OCI-LY3 (cell line): Measurements from ENCODE around the gene PIK3R2.

Experiments
- H2AFZ ChIP-seq: fragments of 200-600, 300-600 bp; shearing (Covaris generic); 2 replicates; pipeline ENCODE4 v1.6.0; 2014; ENCODE audit warnings: antibody characterized with exemption, low read depth, low read length
- H3K27ac ChIP-seq: fragments of 200-600, 300-600 bp; sonication (generic); 2 replicates; pipeline ENCODE4 v1.5.1; 2014; ENCODE audit warnings: mild to moderate bottlenecking, low read length, moderate library complexity, mixed read lengths
- H3K27me3 ChIP-seq: fragments of 200-600, 300-600 bp; sonication (generic); 2 replicates; pipeline ENCODE4 v1.6.1; 2014; ENCODE audit warnings: low read depth, low read length, mixed read lengths
- H3K36me3 ChIP-seq: fragments of 200-600, 300-600 bp; sonication (generic); replicated peaks from 2 replicates; pipeline ENCODE3; 2014; ENCODE audit warnings: low read depth, low read length, mixed read lengths
- H3K4me1 ChIP-seq: fragments of 300-600, 200-600 bp; sonication (generic); 2 replicates; pipeline ENCODE4 v1.6.1; 2014; ENCODE audit warnings: low read length, mixed read lengths
- H3K4me2 ChIP-seq: fragments of 200-600, 300-600 bp; sonication (generic); 2 replicates; pipeline ENCODE4 v1.6.1; 2014; ENCODE audit warnings: low read length, mixed read lengths
- H3K4me3 ChIP-seq: fragments of 300-600, 200-600 bp; sonication (generic); 2 replicates; pipeline ENCODE4 v1.5.1; 2014; ENCODE audit warnings: antibody characterized with exemption, mild to moderate bottlenecking, low read length, moderate library complexity
- H3K79me2 ChIP-seq: fragments of 300-600, 200-600 bp; shearing (Covaris generic); 2 replicates; pipeline ENCODE4 v1.6.1; 2014; ENCODE audit warnings: mild to moderate bottlenecking, low read length, mixed read lengths
- H3K9ac ChIP-seq: fragments of 300-600, 200-600 bp; shearing (Covaris generic); 2 replicates; pipeline ENCODE4 v1.6.0; 2014; ENCODE audit warnings: mild to moderate bottlenecking, low read length, moderate library complexity
- H3K9me3 ChIP-seq: fragments of 200-600, 300-600 bp; shearing (Covaris generic); 2 replicates; pipeline ENCODE4 v1.6.1; 2014; ENCODE audit warnings: low read length, mixed read lengths; ENCODE audit not compliant: insufficient read depth
- H4K20me1 ChIP-seq: fragments of 200-600, 300-600 bp; sonication (generic); 2 replicates; pipeline ENCODE4 v1.6.1; 2016; ENCODE audit warnings: low read length, mixed read lengths; ENCODE audit not compliant: insufficient read depth
- CTCF ChIP-seq: fragments of 200-600, 300-600 bp; sonication (generic); IDR thresholded peaks from 2 replicates; pipeline ENCODE4 v1.5.1; 2014; ENCODE audit warnings: antibody characterized with exemption, low read length, low read depth
- EZH2phosphoT487 ChIP-seq: fragments of 200-600 bp; shearing (Covaris generic); IDR thresholded peaks from 2 replicates; pipeline ENCODE4 v1.6.1; 2018; ENCODE audit warnings: antibody characterized with exemption, mixed run types, low read depth

PIK3R2 gene

GRCh38 chr19:18112989-18113478, 39.9 kb upstream of the PIK3R2 start:
- no peak overlapping the region for H3K9ac ChIP-seq
- TF ChIP-seq CTCF: peak; percentile 95
- TF ChIP-seq EZH2phosphoT487: no peak
- peaks cover under 1% of the 10 kb centered on the region; the same call in 1 of the 2 replicates for H3K79me2 ChIP-seq
- peaks cover 17% of the 10 kb centered on the region for H3K4me1 ChIP-seq
- H3K36me3 ChIP-seq: peaks cover 16% of the 10 kb centered on the region
- H3K27me3 ChIP-seq: no peaks in the 10 kb centered on the region
- H4K20me1 ChIP-seq: peaks cover 20% of the 10 kb centered on the region
- no peak overlapping the region for H3K27ac ChIP-seq
- H3K4me3 ChIP-seq: no peak overlapping the region
- no peak overlapping the region for H2AFZ ChIP-seq
- no peaks in the 10 kb centered on the region for H3K9me3 ChIP-seq
- H3K4me2 ChIP-seq: no peak overlapping the region

GRCh38 chr19:18113827-18114226, 39.1 kb upstream of the PIK3R2 start:
- peaks cover 24% of the 10 kb centered on the region for H3K4me1 ChIP-seq
- no peak overlapping the region for H3K9ac ChIP-seq
- peaks cover 8% of the 10 kb centered on the region for H3K79me2 ChIP-seq
- H3K36me3 ChIP-seq: peaks cover 16% of the 10 kb centered on the region
- H3K9me3 ChIP-seq: no peaks in the 10 kb centered on the region
- no peak overlapping the region for H3K4me2 ChIP-seq
- H3K4me3 ChIP-seq: no peak overlapping the region
- H2AFZ ChIP-seq: no peak overlapping the region
- H3K27me3 ChIP-seq: no peaks in the 10 kb centered on the region
- TF ChIP-seq CTCF (no peak), EZH2phosphoT487 (no peak)
- H3K27ac ChIP-seq: no peak overlapping the region
- peaks cover 21% of the 10 kb centered on the region for H4K20me1 ChIP-seq

- TF ChIP-seq EZH2phosphoT487: no peak
- no peak for TF ChIP-seq CTCF
- no peak overlapping the region for H2AFZ ChIP-seq
- H3K4me1 ChIP-seq: peaks cover 28% of the 10 kb centered on the region
- peaks cover 14% of the 10 kb centered on the region for H3K79me2 ChIP-seq
- H3K36me3 ChIP-seq: peaks cover 16% of the 10 kb centered on the region
- no peak overlapping the region for H3K9ac ChIP-seq
- no peak overlapping the region for H3K4me2 ChIP-seq
- H3K4me3 ChIP-seq: no peak overlapping the region
- H3K27ac ChIP-seq: no peak overlapping the region
- no peaks in the 10 kb centered on the region for H3K27me3 ChIP-seq
- H3K9me3 ChIP-seq: no peaks in the 10 kb centered on the region
- H4K20me1 ChIP-seq: peaks cover 20% of the 10 kb centered on the region
Measured at GRCh38 chr19:18114483-18114882, 38.5 kb upstream of the PIK3R2 start.

GRCh38 chr19:18117364-18117691, 35.6 kb upstream of the PIK3R2 start:
- H3K9me3 ChIP-seq: no peaks in the 10 kb centered on the region
- H3K4me1 ChIP-seq: peaks cover 27% of the 10 kb centered on the region
- 0 out of 2 replicates have a peak overlapping the region, but pooled peaks have one; percentile 7 for H3K9ac ChIP-seq
- H4K20me1 ChIP-seq: peaks cover 26% of the 10 kb centered on the region
- no peak overlapping the region for H2AFZ ChIP-seq
- H3K4me2 ChIP-seq: peak overlapping the region; percentile 76
- peak overlapping the region; percentile 68 for H3K4me3 ChIP-seq
- H3K79me2 ChIP-seq: peaks cover 23% of the 10 kb centered on the region
- peaks cover 12% of the 10 kb centered on the region for H3K36me3 ChIP-seq
- H3K27ac ChIP-seq: no peak overlapping the region
- no peaks in the 10 kb centered on the region for H3K27me3 ChIP-seq
- no peak for TF ChIP-seq EZH2phosphoT487
- no peak for TF ChIP-seq CTCF
